Muscle of back (tissue), 11 donors: ENCODE data around the gene RALGPS1. TPM values are rescaled to one million over a fixed set of nuclear protein-coding genes. Genes with fewer than 3 reads are reported as not detected.

ENCODE experiments used
- DNase-seq, 3 donors: peaks; one replicate each; pipeline versions ENCODE4 v3.0.0 to v3.0.0-alpha.2; 2013
- polyA plus RNA-seq, 10 donors: library from polyadenylated mRNA; unstranded; fragments of 120-200 nt; gene quantifications; one replicate each; pipeline ENCODE4 v1.2.1, GENCODE V29; 2013; ENCODE audit not compliant: insufficient read length in 10 of 10

Gene RALGPS1
- polyA plus RNA-seq, 10 donors = 4.6 to 11.4 (median 7.5) TPM

DNA sequence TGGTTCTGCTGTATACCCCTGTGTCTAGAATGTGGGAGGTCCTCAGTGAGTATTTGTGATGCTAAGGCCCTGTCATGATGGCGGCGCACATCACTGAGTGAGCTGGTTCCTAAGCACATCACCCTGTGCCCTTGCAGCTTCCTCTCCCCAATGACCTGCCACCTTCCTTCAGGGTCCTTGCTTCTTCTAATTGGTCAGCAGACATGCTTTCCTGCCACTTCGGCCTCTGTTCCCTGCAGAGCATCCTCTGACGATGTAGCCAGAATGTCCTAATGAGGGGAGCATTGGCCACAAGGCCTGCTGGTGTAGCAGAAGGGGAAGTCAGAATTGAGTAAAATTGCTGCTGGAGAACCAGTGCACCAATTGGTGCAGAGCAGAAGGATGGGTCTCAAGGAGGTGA is 238.9 kb downstream of the RALGPS1 start:
- no peak for DNase-seq

DNA sequence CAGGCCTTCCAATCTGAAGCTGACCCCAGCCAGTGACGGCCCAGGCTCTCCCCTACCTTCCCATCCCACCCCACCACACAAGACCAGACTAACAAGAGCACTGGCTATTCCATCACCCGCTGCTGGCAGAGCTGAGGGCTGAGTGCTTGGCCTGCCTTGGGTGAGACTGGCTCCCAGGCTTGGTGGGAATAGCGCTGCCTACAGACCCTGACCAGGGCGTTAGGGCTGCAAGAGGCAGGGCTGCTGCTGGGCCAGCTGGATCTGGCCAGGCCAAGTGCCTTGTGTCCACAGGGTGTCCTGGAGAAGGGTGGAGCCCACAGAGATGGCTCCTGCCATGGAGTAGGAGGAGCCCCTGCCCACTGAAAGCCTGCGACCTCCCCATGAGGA is 239.4 kb downstream of the RALGPS1 start:
- no peak for DNase-seq

DNA sequence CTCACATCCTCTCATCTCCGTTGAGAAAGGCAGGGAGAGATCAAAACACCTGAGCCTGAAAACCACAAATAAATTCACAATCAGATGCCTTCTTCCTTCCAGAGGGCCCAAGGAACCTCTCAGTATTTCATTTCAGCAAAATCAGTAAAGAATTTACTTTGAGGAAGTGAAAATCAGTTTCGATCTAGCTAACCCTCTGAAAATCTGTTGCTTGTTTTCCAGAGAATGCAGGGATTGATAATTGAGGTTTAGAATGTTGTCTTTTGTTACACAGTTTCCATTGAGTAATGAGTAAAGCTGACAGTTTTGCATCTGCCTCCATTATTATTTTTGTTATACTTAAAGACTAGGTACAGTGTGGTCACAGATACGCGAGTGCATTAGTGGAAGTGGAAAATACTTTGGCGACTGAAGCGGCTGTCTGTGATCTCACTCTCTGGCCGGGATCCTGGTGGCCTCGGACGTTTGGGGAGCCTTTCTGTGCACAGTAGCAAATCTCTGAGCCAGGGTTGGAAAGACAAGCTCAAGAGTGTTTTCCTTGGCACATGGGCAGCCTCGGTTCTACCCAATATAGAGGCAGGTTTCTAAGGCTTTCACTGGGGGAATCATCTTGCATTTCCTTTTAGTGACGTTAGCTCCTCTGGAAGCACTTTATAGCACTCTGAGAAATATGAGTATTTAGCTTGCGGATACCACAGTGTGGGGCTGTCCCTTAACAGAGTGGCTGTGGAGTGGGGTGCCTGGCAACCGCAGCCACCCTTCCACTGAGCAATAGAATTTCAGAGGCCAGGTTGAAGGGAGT is 240.0 kb downstream of the RALGPS1 start:
- DNase-seq = peak; percentile 64 to 93 (median 86)

- DNase-seq = peak in 1 of 3 donors; percentile 52
Measured at GRCh38 chr9:127155314-127155960, 240.9 kb downstream of the RALGPS1 start.

DNA sequence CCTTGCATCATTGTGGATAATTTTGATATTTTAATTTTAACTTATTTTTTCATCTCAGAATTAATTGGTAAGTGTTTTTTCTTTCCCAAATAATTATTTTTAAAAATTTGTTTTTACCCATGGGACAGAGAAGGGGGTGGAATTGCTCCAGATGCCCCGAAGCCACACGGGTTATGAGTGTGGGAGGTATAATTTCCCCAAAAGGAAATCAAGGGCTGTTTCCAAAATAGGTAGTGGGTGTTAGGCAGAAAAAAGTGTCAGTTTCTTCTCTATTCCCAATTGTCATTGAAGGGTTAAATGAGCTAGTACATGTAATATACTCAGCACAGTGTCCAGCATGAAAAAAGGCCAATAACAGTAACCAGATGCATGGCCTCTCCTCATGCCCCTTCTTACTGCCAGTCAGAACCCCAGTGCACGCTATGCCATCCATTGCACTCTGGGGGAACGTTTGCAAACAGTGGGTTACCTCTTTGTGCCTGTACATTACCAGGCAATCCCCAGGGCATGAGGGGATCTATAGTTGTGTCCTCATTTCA is 244.3 kb downstream of the RALGPS1 start:
- no peak for DNase-seq

- peak in 1 of 3 donors; percentile 42 for DNase-seq
Measured at GRCh38 chr9:127159325-127159801, 244.8 kb downstream of the RALGPS1 start.

DNA sequence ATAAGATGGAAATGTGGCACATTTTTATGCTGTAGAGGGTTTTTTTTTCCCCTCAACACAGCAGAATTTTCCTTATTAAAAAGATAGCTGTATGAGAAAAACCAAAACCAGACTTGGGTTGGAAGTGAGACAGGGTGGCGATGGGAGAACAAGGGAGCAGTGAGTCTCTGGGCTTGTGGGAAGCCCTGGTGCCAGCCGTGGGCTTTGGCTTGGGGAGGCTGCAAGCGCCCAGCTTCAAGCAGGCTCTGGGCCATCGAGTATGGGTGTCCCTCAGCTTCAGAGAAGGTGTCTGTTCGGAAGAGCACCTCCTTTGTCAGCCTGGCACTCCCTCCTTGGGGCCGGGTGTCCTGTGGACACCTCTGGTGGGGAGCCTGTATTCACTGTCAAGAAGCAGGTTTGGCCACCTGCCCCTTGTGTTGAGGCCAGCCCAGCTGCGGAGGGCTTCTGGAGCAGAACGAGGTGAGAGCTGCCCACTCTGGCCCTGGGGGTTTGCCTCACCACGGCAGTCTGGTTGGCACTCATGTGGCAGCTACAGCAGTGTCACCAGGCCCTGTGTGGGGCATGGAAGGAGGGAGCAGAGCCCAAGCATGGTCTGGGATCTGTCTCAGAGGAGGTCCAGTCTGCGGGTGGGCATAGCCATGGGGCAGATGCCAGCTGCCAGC is 245.5 kb downstream of the RALGPS1 start:
- peak in 1 of 3 donors; percentile 30 for DNase-seq

GRCh38 chr9:127161081-127161624 is 246.6 kb downstream of the RALGPS1 start:
- no peak for DNase-seq

DNA sequence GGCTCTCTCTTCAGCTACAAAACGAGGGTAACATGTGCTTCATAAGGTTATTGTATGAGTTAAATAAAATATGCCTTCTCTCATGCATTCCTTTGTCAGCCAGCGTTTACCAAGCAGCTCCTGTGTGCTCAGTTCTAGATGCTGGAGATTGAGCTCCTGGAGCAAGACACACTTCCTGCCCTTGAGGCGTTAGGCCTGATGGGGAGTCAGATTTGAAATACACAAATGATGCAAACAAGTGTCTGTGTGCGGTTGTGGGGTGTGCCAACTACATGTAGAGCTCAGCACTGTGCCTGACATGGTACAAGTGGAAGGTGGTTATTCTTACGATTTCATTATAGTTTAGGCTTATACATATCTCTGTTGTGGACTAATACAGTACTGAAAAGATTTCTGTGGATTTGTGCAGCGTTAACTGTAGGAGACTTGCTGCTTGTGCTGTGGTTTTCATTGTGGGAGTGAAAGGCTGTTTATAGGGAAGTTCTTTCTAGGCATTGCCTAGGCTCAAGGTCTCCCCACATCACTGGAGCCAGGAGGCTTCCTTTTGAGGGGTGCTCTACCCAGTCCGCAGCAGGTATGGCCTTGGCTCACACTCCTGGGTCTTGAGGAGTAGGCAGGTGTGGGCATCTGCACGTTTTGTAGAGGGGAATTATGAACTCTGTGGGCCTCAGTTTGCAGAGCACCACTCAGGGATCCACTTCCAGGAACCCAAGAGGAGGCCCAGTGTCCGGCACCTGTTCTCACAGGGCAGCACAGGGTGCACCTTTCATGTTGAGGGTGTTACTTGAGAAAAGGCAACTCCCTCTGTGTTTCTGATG is 247.7 kb downstream of the RALGPS1 start:
- DNase-seq = peak in 1 of 3 donors; percentile 13

DNA sequence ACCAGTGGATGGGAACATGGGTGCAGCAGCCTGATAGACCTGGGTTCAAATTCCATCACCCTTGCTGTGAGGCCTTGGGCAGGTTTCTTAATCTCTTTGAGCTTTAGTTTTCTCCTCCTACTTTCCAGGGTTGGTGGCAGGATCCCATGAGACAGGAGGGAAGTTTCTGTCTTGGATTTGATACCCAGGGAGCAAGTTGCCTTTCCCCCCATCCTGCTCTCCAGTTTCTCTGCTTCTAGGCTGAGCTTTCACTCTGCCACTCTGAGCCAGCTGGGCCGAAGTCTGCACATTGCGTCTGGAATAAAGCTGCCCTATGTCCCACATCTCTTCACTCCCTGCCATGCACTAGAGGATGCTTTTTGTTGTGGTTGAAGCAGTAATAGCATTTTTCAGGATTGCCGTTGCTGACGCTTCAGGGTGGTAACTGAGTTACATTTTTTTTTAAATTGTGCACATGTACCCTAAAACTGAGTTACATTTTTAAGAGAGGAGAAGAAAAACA is 248.3 kb downstream of the RALGPS1 start:
- DNase-seq = peak in 1 of 3 donors; percentile 18

- DNase-seq = peak in 2 of 3 donors; percentile 44 to 59
Measured at GRCh38 chr9:127163409-127163808, 248.8 kb downstream of the RALGPS1 start.

GRCh38 chr9:127165116-127165515 is 250.5 kb downstream of the RALGPS1 start:
- no peak for DNase-seq

DNA sequence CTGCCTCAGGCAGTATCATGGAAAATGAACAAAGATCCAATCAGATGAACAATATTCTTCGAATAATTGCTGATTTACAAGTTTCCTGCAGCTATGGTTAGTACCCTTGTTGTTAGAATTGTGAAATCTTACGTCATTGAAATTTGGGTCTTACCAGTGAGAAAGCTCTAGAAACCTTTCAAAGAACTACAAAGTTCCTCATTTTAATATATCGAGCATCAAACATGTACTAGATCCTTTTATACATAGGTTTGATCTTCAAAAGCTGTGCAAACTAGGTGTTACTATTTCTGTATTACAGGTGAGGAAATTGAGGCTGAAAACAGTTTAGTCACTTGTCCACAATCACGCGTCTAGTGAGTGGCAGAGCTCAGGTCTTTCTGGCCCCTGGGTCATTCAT is 251.5 kb downstream of the RALGPS1 start:
- no peak for DNase-seq

DNA sequence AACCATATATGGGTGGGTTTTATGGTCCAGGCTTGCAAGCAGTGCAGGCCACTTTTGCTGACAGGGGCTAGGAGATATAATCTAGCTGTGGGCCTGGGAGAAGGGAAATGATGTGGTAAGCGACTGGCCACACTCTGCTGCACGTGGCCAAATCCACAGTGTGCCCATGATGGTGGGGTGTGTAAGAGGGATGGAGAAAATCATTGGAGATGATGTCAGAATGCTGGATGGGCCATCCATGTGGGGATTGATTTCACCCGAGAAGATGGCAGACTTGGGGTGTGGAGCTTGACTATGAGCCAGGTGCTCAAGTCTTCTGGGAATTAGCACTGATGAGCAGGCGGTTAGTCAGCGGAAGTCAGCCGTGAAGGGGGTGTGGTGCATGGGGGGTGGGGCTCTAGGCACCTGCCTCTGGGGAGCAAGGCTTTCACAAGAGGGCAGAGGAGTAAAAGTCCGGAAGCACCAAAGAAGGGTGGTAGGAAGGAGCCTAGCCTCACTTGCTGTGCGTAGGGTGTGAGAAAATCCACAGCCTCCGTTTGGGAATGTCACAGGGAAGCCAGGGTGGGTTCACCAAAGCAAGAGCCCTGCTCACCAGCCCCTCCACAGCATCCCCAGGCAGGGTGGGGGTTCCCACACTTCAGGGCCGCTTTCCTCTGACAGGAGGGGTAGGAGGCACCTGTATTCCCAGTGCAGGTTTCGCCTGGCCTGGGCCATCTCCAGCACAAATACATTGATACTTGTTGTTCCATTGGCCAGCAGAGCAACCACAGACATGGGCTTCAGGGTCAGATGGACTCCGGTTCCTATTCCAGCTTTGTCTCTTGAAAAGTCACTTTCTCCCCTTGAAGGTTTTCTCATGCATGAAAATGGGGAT is 252.3 kb downstream of the RALGPS1 start:
- DNase-seq = no peak

DNA sequence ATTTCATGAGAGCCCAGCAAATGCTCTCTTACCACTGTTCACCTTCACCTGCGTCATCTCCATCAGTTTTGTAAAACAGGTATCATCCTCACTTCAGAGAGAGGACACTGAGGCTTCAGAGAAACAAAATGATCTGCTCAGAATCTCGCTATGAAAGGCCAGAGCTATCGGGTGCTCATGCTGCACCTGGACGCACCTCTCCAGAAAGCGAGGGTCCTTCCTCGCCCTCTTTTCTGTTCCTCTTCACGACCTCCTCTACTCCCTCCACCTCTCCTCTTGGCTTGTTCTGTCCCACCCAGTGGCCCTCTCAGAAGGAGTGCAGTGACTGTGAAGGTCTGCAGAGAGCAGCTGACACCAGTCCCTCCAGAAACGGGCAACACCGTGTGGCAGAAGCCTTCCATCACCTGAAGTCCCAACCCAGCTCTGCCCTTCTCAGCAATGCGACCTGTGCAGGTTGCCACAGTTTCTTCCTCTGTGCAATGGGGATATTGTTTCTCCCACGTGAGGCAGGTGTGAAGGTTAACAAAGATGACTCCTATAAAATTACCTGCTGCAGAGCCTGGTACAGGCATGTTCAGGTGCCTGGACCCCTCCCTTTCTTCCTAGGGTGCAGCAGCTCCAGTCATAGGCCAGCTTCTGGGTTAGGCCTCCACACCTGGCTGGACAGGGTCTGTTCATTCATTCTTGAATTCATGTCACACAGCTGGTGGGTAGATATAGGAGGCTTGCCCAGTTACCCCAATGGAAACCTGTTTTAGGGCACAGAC is 253.2 kb downstream of the RALGPS1 start:
- no peak for DNase-seq

- DNase-seq = peak in 1 of 3 donors; percentile 20
Measured at GRCh38 chr9:127168756-127169574, 254.4 kb downstream of the RALGPS1 start.

- no peak for DNase-seq
Measured at GRCh38 chr9:127169575-127169883, 254.9 kb downstream of the RALGPS1 start.

DNA sequence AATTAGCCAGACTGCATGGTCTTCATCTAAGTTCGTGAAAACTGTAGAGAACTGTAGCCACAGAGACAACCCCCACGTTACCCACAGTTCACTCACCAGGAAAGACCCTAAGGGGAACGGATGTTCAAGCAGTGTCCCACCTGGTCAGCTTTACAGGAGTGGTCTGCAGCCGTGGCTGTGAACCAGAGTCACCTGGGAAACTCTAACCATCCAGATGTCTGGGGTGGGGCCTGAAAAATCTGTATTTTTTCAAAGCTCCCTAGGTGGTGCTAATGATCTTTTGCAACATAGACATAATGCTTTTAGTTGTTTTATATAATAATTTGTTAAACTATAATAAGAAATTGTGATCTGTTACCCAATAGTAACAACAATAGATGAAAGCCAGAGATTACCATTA is 255.5 kb downstream of the RALGPS1 start:
- no peak for DNase-seq
